Epithelial cell of esophagus (primary cell): ENCODE data around the gene SIK1.
"Not testable (repeated sequence)": the region's sequence is repeated elsewhere in the genome, so short reads cannot be mapped to it uniquely, and the experiment has no call there.

Experiments
- DNase-seq: peaks from one replicate; pipeline ENCODE4 v3.0.0; 2010; ENCODE audit warnings: low read depth
- H3K4me3 ChIP-seq: 2 replicates; pipeline ENCODE4 v1.5.1; 2011; ENCODE audit warnings: mild to moderate bottlenecking, low read length, control low read depth

SIK1 gene

GRCh38 chr21:43444524-43444923 is 17.6 kb upstream of the SIK1 start:
- not testable (repeated sequence) for DNase-seq, H3K4me3 ChIP-seq

- DNase-seq, H3K4me3 ChIP-seq: not testable (repeated sequence)
Measured at GRCh38 chr21:43442571-43442970, 15.6 kb upstream of the SIK1 start.

GRCh38 chr21:43440835-43441727 is 14.2 kb upstream of the SIK1 start:
- DNase-seq, H3K4me3 ChIP-seq: not testable (repeated sequence)

GRCh38 chr21:43439316-43440075 is 12.6 kb upstream of the SIK1 start:
- not testable (repeated sequence) for H3K4me3 ChIP-seq, DNase-seq

- not testable (repeated sequence) for DNase-seq, H3K4me3 ChIP-seq
Measured at GRCh38 chr21:43436272-43436671, 9.3 kb upstream of the SIK1 start.

- not testable (repeated sequence) for DNase-seq, H3K4me3 ChIP-seq
Measured at GRCh38 chr21:43433340-43434136, 6.6 kb upstream of the SIK1 start.

GRCh38 chr21:43430830-43431416 is 4.0 kb upstream of the SIK1 start:
- DNase-seq, H3K4me3 ChIP-seq: not testable (repeated sequence)

- DNase-seq, H3K4me3 ChIP-seq: not testable (repeated sequence)
Measured at GRCh38 chr21:43428964-43429363, 2.0 kb upstream of the SIK1 start.

GRCh38 chr21:43427242-43427559 is 270 bp upstream of the SIK1 start:
- H3K4me3 ChIP-seq, DNase-seq: not testable (repeated sequence)

GRCh38 chr21:43426004-43426403 is 927 bp downstream of the SIK1 start:
- H3K4me3 ChIP-seq, DNase-seq: not testable (repeated sequence)

- H3K4me3 ChIP-seq, DNase-seq: not testable (repeated sequence)
Measured at GRCh38 chr21:43419475-43419874, 7.5 kb downstream of the SIK1 start.

- not testable (repeated sequence) for H3K4me3 ChIP-seq, DNase-seq
Measured at GRCh38 chr21:43414576-43414975, 12.4 kb downstream of the SIK1 start.

GRCh38 chr21:43412020-43412788 is 14.7 kb downstream of the SIK1 start:
- not testable (repeated sequence) for DNase-seq

GRCh38 chr21:43410456-43411068 is 16.4 kb downstream of the SIK1 start:
- not testable (repeated sequence) for H3K4me3 ChIP-seq

More at GRCh38 chr21:43412020-43412788, 14.7 kb downstream of the SIK1 start:
- not testable (repeated sequence) for H3K4me3 ChIP-seq

GRCh38 chr21:43407139-43407538 is 19.8 kb downstream of the SIK1 start:
- not testable (repeated sequence) for DNase-seq, H3K4me3 ChIP-seq

More at GRCh38 chr21:43410456-43411068, 16.4 kb downstream of the SIK1 start:
- DNase-seq = not testable (repeated sequence)

GRCh38 chr21:43404450-43404849 is 22.5 kb downstream of the SIK1 start:
- DNase-seq, H3K4me3 ChIP-seq: not testable (repeated sequence)

GRCh38 chr21:43403651-43404430 is 23.1 kb downstream of the SIK1 start:
- not testable (repeated sequence) for DNase-seq, H3K4me3 ChIP-seq
